GM19463 (cell line): ENCODE data around the gene HSD3B1.
"Not testable (repeated sequence)": the region's sequence is repeated elsewhere in the genome, so short reads cannot be mapped to it uniquely, and the experiment has no call there.

Source experiments
- ATAC-seq: cut with Tn5 transposase; IDR thresholded peaks from one replicate; pipeline ENCODE4 v1.9.1; 2021; ENCODE audit warnings: mild to moderate bottlenecking, moderate library complexity; ENCODE audit not compliant: unreplicated experiment

HSD3B1 gene

DNA sequence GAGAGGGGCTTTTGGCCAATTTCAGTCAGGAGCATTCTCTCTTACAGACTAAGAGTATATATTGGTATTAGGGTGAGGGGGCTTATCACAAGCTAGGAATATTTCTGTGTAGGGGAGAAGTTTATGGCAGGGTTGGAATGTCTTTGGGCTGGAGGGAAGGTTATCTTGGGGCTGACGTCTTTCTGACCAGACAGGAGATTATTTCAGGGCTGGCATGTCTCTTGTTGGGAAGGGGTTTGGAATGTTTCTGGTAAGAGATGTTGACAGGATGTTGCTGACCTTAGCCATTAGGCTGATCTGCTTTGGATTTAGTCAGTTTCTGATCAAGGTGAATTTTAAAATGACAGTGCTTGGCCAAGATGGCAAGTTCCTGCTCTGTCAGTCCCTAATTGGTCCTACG, 17.8 kb upstream of the HSD3B1 start:
- no peak for ATAC-seq

DNA sequence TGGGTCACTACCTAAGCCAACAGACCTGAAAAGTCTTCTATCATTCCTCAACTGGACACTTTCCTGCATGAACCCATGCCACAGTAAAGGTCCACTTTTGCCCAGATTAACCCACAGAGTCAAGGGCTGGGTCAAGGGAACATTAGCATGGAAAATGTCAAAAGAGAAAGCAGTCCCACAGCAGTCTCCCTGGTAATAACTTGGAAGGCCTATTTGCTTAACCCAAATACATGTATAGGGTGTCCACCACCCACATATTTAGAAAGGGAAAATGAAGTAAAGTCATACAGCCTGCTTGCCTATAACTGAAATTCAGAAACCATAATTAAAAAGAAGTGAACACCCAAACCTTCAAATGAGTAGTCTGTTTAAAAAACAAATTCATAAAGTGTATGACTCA, 16.1 kb upstream of the HSD3B1 start:
- no peak for ATAC-seq

DNA sequence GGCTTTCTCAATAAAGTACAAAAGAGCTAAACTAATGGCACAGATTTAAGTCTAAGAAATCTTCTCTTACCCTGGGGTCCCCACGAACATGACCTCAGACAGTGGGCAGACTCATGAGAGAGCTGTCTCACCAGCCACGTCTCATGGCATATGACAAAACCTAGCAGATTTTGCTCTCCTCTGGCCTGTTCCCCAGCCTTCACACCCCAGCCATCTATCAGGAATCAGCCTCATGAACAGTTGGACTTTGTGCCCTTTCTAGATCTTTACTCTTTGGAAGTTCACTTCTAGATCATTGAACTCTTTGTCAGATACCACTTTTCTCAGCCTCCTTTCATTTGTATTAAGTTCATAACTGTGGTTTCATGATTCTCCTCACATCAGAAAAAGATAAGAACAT, 14.2 kb upstream of the HSD3B1 start:
- ATAC-seq = no peak

DNA sequence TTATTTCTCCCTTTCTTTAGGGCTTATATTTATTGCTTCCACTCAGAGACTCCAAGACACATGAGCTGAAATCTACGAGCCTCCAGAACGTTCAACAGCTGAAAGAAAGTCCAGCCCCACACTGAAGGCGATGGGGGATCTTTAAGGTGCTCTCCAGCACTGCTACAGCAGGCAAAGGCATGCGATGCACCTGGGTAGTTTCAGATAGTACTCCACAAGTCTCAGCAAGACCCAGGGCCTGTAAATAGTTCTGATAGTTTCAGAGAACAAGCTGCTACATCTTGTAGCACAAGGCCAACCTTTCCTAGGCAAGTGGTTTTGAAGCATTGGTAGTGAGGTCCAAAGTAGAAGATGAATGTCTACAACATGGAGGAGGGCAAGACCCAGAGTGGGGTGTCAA, 2.2 kb upstream of the HSD3B1 start:
- ATAC-seq = no peak

DNA sequence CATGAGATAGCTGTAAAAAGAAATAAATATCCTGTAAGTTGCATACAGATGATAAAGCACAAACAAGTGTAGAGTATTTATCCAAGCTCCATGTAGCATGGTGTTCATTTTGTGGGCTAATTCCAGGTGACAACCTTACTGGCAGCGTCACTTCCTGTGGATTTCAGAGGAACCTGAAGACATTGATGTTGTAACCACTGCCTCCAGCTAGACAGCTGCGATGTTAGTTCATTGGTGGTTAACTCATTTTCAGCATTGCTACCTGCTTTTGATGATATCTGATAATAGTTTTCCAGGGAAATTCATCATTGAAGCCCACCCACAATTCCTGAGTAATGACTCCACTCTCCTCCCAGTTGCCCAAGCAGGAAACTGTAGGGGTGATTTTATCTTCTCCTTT, 3.0 kb downstream of the HSD3B1 start:
- ATAC-seq = no peak

DNA sequence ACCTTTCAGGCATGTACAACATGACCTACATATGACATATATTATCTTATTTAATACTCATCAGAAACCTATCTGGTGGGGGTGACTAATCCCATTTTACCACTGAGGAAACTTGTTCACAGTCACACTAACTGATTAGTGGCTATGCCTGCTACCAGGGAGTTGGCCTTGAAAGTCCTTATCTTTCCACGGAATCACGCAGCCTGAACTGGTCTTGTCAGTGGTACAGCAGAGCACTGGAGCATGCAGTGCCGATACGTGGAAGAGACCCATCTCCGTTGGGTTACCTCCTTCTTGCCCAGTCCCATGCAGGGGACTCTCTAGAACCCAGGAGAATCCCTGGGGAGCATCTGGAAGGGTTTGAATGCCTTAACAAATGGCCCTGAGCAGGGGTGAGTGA, 8.2 kb downstream of the HSD3B1 start:
- ATAC-seq = no peak

DNA sequence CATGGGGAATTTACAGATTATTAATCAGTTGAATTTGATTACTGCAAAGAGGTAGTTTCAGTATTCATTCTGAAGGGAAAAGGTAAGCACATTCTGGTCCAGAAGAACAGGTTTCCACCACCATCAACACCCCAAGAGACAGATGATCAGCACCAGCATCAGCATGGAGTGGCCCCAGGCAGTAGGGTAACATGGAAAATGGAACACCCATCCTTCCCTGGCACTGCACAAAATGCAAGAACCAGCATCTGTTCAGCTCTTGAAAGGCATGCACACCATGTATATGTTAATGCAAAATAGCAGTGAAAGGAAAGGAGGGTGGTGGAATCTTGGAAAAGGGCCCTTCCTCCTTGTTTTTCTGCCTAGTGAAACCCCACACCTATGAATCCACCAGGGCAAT, 9.2 kb downstream of the HSD3B1 start:
- ATAC-seq = no peak

DNA sequence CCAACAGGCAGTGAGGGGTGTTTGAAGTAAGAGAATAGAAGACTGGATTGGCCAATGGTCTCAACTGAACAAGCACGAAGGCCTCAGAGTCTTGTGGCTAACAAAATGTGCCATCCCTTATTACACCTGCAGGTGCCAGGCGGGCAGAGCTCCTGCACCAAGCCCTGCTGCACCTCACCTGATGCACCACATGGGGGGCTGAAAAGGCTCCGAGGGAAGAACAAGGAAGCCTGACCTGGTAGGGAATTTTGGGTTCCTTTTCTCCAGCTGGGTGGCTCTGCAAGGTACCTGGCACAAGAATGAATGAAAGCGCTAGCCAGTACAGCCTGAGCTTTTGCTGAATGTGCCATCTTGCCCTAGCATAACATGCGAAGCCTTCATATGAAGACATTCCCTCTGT, 9.7 kb downstream of the HSD3B1 start:
- no peak for ATAC-seq

DNA sequence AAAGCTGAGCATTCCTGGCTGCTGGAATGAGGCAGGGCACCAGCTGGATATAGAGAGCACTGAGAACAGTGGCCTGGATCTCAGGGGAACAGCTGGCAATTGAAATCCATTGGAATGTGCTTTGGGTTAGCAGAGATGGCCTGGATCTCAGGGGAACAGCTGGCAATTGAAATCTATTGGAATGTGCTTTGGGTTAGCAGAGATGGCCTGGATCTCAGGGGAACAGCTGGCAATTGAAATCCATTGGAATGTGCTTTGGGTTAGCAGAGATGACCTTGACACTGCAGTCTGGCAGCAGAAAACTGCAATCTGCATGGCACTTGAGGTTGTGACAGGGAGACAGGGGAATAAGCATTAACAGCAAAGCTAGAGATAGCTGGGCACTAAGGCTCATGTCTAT, 10.7 kb downstream of the HSD3B1 start:
- ATAC-seq = not testable (repeated sequence)

DNA sequence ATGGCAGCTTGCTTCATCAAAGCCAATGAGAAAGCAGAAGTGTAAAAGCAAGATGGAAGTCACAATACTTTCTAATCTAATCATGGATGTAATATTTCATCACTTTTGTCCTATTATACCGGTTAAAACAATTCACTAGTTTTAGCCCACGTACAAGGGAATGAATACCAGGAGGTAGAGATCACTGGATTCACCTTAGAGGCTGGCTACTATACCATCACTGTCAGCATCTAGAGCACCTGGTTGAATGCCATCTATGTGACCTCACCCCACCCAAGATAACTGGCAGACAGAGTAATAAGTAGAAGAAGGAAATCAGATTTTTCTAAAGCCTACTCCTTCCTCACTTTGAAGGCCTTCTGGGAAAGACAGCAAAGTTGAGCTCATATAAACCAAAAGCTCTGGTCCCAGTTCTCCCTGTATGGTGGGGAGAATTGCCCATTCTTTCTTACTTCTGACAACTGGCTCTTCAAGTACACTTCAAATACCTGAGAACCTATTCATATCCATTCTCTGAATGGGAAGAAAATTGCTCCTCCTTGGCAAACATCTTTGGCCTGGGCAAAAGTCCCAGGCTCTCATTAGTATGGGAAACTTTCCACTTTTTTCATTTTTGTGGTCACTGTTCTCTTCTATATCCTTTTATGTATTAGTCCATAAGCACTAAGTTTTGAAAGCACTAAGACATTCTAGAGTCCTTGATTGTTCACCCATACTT, 24.8 kb downstream of the HSD3B1 start:
- ATAC-seq = no peak

DNA sequence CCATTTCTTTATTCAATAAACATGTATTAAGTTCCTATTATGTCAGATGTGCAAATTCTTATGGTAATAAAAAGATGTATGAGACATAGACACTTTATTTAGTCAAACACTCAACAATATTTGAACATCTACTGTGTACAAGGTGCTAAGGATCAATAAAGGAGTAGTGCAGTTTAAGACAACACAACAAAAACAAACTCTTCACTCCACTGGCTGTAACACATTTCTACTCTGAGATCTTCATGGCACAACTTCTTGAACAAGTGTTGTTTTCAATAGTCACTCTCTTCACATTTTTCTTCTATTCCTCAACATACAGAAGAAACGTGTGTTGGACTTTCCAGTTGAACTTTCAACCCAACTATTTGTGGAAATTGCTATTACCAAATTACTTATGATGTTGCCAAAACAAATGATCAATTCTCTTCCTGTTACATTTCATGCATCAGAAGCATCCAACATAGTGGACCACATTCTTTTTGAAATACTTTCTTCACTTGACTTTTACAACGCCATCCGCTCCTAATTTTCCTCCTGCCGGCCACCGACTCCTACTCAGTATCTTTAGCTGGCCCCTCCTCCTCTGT, 25.4 kb downstream of the HSD3B1 start:
- ATAC-seq = no peak

DNA sequence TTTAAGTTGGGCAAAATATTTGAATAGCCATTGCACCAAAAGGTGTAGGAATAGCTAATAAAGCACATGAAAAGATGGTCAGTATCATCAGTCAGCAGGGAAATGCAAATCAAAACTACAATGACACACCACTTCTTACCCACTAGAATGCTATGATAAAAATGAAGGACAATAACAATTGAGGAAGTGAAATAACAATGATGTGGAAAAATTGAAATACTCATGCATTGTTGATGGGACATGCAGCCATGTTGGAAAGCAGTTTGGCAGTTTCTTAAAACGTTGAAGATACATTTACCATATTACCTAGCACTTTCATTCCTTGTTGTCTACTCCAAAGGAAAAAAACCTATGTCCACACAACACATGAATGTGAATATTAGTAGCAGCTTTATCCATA, 28.4 kb downstream of the HSD3B1 start:
- ATAC-seq = no peak

DNA sequence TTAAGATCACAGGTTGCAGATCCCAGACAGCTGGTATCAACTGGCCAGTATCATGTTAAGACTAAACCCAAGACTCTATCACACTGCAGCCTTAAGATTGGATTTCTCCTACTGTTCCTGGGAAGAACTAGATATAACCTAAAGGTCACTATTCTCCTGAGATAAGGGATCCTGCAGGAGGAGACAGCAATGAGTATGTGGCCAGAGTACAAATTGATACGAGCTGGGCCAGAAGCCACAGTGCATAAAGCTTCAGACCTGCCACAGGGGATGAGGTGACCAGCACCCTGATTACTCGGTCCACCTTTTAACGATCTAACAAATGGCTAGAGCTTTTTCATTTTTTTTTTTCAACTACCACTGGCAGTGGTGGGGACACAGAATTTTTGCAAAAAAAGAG, 31.0 kb downstream of the HSD3B1 start:
- ATAC-seq = no peak

DNA sequence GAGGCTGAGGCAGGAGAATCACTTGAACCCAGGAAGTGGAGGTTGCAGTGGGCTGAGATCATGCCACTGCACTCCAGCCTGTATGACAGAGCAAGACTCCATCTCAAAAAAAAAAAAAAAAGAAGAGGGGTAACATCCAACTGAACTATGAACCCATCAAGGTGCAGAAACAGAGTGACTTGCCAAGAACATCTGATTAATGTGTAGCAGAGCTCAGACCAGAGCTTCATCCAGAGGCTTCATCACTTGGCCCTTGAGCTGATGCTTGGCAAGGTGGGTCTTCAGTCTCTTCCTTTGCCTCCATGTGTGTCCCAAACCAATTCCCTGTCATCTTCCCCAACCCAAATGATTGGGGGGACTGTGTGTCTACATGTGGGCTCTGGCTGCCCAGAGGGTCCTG, 32.6 kb downstream of the HSD3B1 start:
- ATAC-seq = no peak

DNA sequence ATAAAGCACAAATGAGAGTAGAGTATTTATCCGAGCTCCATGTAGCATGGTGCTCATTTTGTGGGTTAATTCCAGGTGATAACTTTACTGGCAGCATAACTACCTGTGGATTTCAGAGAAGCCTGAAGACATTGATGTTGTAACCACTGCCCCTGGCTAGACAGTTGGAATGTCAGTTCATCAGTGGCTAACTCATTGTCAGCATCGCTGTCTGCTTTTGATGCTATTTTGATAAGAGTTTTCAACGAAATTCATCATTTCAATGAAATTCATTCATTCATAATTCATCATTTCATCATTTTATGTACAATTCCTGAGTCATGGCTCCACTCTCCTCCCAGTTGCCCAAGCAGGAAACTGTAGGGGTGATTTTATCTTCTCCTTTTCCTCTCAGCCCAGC, 34.4 kb downstream of the HSD3B1 start:
- ATAC-seq = no peak

DNA sequence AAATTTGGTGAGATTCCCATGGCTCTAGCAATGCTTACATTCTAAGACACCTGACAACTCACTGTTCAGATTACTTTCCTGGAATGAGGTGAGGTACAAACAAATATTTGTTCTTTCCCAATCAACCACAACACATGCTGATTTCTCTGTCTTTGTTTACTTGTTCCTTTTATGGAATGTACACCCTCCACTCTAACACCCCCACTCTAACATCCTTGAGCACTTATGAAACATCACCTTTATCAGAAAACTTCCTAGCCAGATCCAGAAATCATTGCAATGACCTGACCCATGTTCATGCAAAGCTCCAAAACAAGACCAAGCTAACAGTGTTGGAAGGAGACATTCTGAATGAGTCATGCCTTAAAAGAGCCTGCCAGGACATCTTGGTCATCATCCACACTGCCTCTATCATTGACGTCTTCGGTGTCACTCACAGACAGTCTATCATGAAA, 35.5 kb downstream of the HSD3B1 start:
- ATAC-seq = no peak

DNA sequence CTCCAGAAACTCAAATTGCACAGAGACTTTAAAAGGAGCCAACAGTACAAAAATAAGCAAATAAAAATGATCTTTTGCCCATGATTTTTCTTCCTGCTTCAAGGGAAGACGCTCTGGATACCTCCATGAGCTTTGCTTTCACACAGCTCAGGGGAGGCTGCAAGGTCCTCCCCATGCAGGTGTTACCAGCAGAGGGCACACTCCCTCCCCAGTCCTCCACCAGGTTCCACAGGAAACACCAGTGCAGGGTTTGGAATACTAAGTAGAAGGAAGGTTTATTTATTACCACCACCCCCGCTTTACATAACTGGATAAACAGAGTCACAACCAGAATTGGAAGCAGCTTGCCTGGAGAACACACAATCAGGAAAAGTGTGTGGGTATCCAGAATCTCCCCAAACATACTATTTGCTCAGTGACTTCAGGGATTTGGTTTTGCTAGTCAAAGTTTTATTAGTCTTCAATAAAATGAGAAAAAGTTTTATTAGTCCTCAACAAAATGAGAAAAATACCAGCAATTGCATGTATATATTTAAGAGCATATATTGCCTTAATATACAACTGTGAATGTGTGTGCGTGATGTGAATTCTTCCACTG, 37.3 kb downstream of the HSD3B1 start:
- ATAC-seq = no peak

DNA sequence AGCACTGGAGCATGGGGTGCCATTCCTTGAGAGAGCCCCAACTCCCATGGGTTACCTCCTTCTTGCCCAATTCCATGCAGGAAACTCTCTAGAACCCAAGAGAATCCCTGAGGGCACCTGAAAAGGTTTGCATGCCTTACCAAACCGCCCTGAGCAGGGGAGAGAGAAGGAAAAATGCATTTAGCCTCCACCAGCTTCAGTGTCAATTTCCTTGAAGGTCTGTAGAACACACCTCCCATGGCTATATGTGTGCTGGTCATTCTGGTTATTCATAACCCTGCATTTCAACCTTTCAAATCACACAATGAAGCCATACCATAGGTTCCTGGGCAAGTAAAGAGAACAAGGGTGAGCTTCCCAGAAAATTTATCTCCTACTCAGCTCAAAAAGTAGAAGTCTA, 39.6 kb downstream of the HSD3B1 start:
- ATAC-seq = no peak

DNA sequence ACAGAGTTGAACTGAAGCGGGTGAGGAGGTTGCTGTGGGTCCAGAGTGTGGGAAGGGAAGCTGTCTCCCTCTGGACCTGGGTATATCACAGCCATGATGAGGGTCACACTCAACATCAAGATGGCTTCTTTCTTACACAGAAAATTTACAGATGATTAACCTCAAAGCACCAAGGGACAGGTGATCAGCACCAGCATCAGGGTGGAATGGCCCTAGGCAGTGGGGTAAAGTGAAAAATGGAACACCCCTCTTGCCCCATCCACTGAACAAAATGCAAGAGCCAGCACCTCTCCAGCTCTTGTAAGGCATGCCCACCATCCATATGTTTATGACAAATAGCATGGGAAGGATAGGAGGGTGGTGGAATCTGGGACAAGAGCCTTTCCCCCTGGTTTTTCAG, 40.3 kb downstream of the HSD3B1 start:
- no peak for ATAC-seq

DNA sequence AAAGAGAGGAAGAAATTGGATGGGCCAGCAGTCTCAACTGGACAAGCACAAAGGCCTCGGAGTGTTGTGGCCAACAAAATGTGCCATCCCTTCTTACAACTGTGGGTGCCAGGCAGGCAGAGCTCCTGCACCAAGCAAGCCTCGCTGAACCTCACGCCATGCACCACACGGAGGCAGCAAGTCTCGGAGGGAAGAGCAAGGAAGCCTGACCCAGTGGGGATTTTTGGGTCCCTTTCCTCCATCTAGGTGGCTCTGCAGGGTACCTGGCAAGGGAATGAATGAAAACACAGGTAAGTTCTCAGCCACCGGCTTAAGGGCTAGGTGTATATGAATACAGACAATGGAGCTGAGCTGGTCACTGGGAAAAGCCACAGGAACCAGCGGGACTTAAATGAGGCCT, 40.8 kb downstream of the HSD3B1 start:
- no peak for ATAC-seq

DNA sequence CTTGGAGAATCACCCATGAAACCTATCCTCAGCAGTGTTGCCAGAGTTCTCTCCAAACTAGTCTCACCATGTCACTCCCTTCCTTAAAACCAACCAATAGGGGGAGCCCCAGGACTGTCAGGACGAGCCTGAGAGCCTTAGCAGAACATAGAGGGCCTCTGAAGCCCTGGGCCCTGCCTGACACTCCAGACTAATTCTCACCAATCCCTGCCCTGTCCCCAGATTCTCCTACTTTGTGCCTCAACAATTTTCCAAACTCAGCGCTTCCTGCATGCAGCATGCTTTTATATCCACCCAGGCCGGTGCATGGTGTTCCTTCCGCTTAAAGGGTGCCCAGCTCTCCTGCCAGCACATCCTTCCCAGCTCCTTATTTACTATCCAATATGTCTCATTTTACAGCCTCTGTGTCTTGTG, 42.7 kb downstream of the HSD3B1 start:
- peak; percentile 63 for ATAC-seq

DNA sequence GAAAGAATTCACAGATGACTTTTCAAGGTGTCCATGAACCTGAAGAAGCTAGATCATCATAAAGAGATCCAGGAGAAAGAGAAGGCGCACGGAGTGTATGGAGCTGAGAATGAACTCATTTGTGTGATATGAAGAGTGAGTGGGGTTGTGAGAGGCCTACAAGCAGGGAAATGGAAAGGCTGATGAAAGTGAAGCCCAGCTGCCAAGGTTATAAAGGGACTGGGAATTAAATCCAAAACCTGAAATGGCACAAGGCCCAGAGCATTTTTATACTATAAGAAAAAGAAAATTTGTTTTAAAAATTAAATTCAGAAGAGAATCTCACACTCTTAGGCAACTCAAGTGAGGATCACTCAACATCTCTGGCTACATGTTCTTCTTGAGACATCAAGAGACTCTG, 43.4 kb downstream of the HSD3B1 start:
- no peak for ATAC-seq

DNA sequence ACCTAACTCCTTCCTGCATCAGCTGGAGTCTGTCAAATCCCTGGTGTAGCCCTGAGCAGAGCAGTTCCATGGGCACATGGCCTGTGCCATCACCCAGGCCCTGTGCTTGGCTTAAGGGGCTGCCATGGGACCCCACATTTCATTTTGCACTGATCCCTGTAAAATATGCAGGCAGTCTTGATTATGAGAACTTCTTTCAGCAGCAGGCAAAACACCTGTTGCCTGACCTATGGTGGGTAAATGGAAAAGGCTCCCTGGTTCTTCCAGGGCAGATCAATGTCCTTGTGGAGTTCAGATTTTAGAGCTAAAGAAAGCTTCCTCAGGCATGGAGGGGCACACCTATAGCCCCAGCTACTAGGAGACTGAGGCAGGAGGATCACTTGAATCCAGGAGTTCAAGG, 44.2 kb downstream of the HSD3B1 start:
- no peak for ATAC-seq
